K562 (cell line): Measurements from ENCODE around the gene ABCC10. TPM values are rescaled to one million over a fixed set of nuclear protein-coding genes. Genes with fewer than 3 reads are reported as not detected.

Experiments used
- BRCA1 ChIP-seq, 2 experiments: fragments of 450-650 bp in 1 of 2; sonication (generic) in 1 of 2; formaldehyde crosslinking in 1 of 2; IDR thresholded peaks; 2 replicates each; pipeline versions ENCODE4 v1.5.0 to v1.6.1; 2017 to 2020; ENCODE audit warnings: mild to moderate bottlenecking in 1 of 2, missing genetic modification reagents in 1 of 2
- CBX2 ChIP-seq: fragments of 200-600 bp; sonication (generic); IDR thresholded peaks from one replicate; pipeline ENCODE4 v1.6.1; 2012; ENCODE audit warnings: mild to moderate bottlenecking, low read length, inconsistent platforms; ENCODE audit not compliant: insufficient read depth, poor library complexity, severe bottlenecking
- E2F4 ChIP-seq: sonication (generic); formaldehyde crosslinking; IDR thresholded peaks from 2 replicates; pipeline ENCODE4 v1.8.0; 2022; ENCODE audit warnings: mild to moderate bottlenecking, low read depth, missing genetic modification reagents
- E4F1 ChIP-seq: fragments of 250-450 bp; sonication (Bioruptor Pico); IDR thresholded peaks from 2 replicates; pipeline ENCODE4 v1.5.0; 2021; ENCODE audit warnings: mild to moderate bottlenecking, borderline replicate concordance
- MNT ChIP-seq, 2 experiments: fragments of 450-650 bp; conservative IDR thresholded peaks; 2 replicates each; pipeline ENCODE4 v1.6.1; 2017; ENCODE audit warnings: mild to moderate bottlenecking in 2 of 2, moderate library complexity in 2 of 2
- NR4A1 ChIP-seq, 2 experiments: fragments of 250-450 bp in 1 of 2; fragments of 450-650 bp in 1 of 2; sonication (Bioruptor Pico) in 1 of 2; IDR thresholded peaks; 2 replicates each; pipeline versions ENCODE4 v1.4.0 to v1.6.1; 2016 to 2020; ENCODE audit warnings: mild to moderate bottlenecking in 2 of 2, missing compliant biosample characterization in 1 of 2, missing genetic modification characterization in 1 of 2, moderate library complexity in 1 of 2
- PHF8 ChIP-seq: fragments of 200-600 bp; sonication (generic); IDR thresholded peaks from 2 replicates; pipeline ENCODE4 v1.6.1; 2012; ENCODE audit warnings: mixed run types, mild to moderate bottlenecking, inconsistent platforms, low read length, moderate library complexity, borderline replicate concordance
- POLR2G ChIP-seq: fragments of 200-400 bp; formaldehyde crosslinking; IDR thresholded peaks from 2 replicates; pipeline ENCODE4 v1.6.1; 2017; ENCODE audit warnings: low read depth, mild to moderate bottlenecking, antibody characterized with exemption, low read length, moderate library complexity
- SAP30 ChIP-seq: fragments of 200-600 bp; sonication (generic); IDR thresholded peaks from 2 replicates; pipeline ENCODE4 v1.6.1; 2012; ENCODE audit warnings: borderline replicate concordance, low read depth, mild to moderate bottlenecking, moderate library complexity, low read length, control low read depth, inconsistent platforms; ENCODE audit not compliant: insufficient read depth, poor library complexity, severe bottlenecking
- SP1 ChIP-seq: sonication (generic); formaldehyde crosslinking; IDR thresholded peaks from 2 replicates; pipeline ENCODE4 v1.8.1; 2022; ENCODE audit warnings: mild to moderate bottlenecking, missing genetic modification reagents
- SRSF9 ChIP-seq: fragments of 200-400 bp; formaldehyde crosslinking; IDR thresholded peaks from 2 replicates; pipeline ENCODE4 v1.6.1; 2017; ENCODE audit warnings: low read depth, low read length, borderline replicate concordance
- TAF1 ChIP-seq: IDR thresholded peaks from 2 replicates; pipeline ENCODE4 v1.6.1; 2011; ENCODE audit warnings: mild to moderate bottlenecking, low read length, moderate library complexity; ENCODE audit not compliant: insufficient read depth, control insufficient read depth, severe bottlenecking; ENCODE audit errors: extremely low read depth
- TAF15 ChIP-seq: fragments of 200-400 bp; formaldehyde crosslinking; IDR thresholded peaks from 2 replicates; pipeline ENCODE4 v1.6.1; 2017; ENCODE audit warnings: mild to moderate bottlenecking, low read depth, low read length, moderate library complexity
- U2AF2 ChIP-seq: fragments of 200-400 bp; formaldehyde crosslinking; optimal IDR thresholded peaks from 2 replicates; pipeline ENCODE3; 2017; ENCODE audit warnings: low read depth, mild to moderate bottlenecking, low read length
- USF1 ChIP-seq: sonication (generic); formaldehyde crosslinking; IDR thresholded peaks from 2 replicates; pipeline ENCODE4 v1.9.0; 2022; ENCODE audit warnings: mild to moderate bottlenecking, missing genetic modification reagents
- XRCC3 ChIP-seq: fragments of 450-650 bp; IDR thresholded peaks from 2 replicates; pipeline ENCODE4 v1.6.1; 2017; ENCODE audit warnings: mild to moderate bottlenecking, moderate library complexity
- ZBTB7A ChIP-seq: IDR thresholded peaks from 2 replicates; pipeline ENCODE4 v1.6.1; 2011; ENCODE audit warnings: low read depth, mild to moderate bottlenecking, low read length, moderate library complexity, borderline replicate concordance; ENCODE audit not compliant: control insufficient read depth
- ZNF263 ChIP-seq: sonication (generic); formaldehyde crosslinking; IDR thresholded peaks from 2 replicates; pipeline ENCODE4 v1.8.0; 2022; ENCODE audit warnings: mild to moderate bottlenecking, missing genetic modification reagents, borderline replicate concordance
- ZNF431 ChIP-seq: sonication (generic); formaldehyde crosslinking; IDR thresholded peaks from 2 replicates; pipeline ENCODE4 v1.8.0; 2022; ENCODE audit warnings: mild to moderate bottlenecking, missing genetic modification reagents
- polyA plus RNA-seq, 8 experiments: library from polyadenylated mRNA; depleted of rRNA in 4 of 8; stranded (reverse) in 5 of 8; unstranded in 3 of 8; fragments of >200 nt; fragmentation: Nextera tagmentation in 2 of 8; fragmentation: Illumina TruSeq in 1 of 8; extraction: Ambion mirVana in 2 of 8; extraction: Trizol in 1 of 8; gene quantifications; 2 replicates each; pipeline versions ENCODE4 v1.2.1 to v1.2.3, GENCODE V29; 2011 to 2014; ENCODE audit warnings: inconsistent platforms in 1 of 8, missing spikeins in 1 of 8
- total RNA-seq, 7 experiments: library from RNA; depleted of rRNA in 6 of 7; stranded (reverse); fragments of >200 nt in 6 of 7; fragmentation: Illumina TruSeq in 2 of 7; extraction: Trizol in 2 of 7; gene quantifications; 2 replicates each; pipeline versions ENCODE4 v1.2.1 to v1.2.3, GENCODE V29; 2011 to 2021; ENCODE audit warnings: low replicate concordance in 1 of 7

The ABCC10 gene
- total and polyA plus RNA-seq, 9 of the 15 experiments (the other 6 are each of a cell fraction or from before 2014, with no cell fraction given) = 2.4 to 29.1 (median 13.7) TPM

GRCh38 chr6:43427406-43428111 is at the start of gene ABCC10 (continued):
- TF ChIP-seq E4F1 (CRISPR knock-in tag) = no peak
- TF ChIP-seq CBX2 = no peak
- TF ChIP-seq TAF1 = peak; percentile 66
- peak; percentile 52; the same call in 1 of the 2 replicates for TF ChIP-seq TAF15
- no peak for TF ChIP-seq E2F4 (CRISPR knock-in tag)
- TF ChIP-seq BRCA1 (IDR thresholded peaks at IDR 0.05) = no peak
- no peak for TF ChIP-seq BRCA1 (CRISPR knock-in tag; IDR thresholded peaks at IDR 0.05)
- peak; percentile 90 for TF ChIP-seq SAP30
- no peak for TF ChIP-seq SRSF9
- TF ChIP-seq U2AF2 = no peak
- no peak for TF ChIP-seq ZBTB7A
- TF ChIP-seq MNT (conservative IDR thresholded peaks at IDR 0.05) = peak; percentile 62 to 83; a peak in 3 of 4 replicates
- TF ChIP-seq USF1 (CRISPR knock-in tag) = no peak
- TF ChIP-seq SP1 (CRISPR knock-in tag) = peak; percentile 83
- TF ChIP-seq ZNF263 (CRISPR knock-in tag) = peak; percentile 48; the same call in 1 of the 2 replicates
- no peak for TF ChIP-seq NR4A1 (CRISPR knock-in tag; IDR thresholded peaks at IDR 0.05)
- 0 out of 2 replicates have a peak, but pooled peaks have one; percentile 8 for TF ChIP-seq NR4A1 (tag; IDR thresholded peaks at IDR 0.05)
- peak; percentile 89; the same call in 1 of the 2 replicates for TF ChIP-seq PHF8
- TF ChIP-seq ZNF431 (CRISPR knock-in tag) = 0 out of 2 replicates have a peak, but pooled peaks have one; percentile 17
- no peak for TF ChIP-seq XRCC3
- peak; percentile 93 for TF ChIP-seq POLR2G
